Aorta (tissue), 5 donors: ENCODE measurements around the gene ADGRG2. TPM values are rescaled to one million over a fixed set of nuclear protein-coding genes. Genes with fewer than 3 reads are reported as not detected.
"Not testable (repeated sequence)": the region's sequence is repeated elsewhere in the genome, so short reads cannot be mapped to it uniquely, and the experiment has no call there.

ENCODE experiments used
- ATAC-seq: fragments of 200-7000 bp; cut with Tn5 transposase; one replicate; pipeline ENCODE4 v1.9.1; 2022; ENCODE audit warnings: moderate library complexity; ENCODE audit not compliant: low FRiP score
- DNase-seq, 2 donors: peaks; one replicate each; pipeline ENCODE4 v3.0.0-alpha.2; 2020
- H3K27ac ChIP-seq, 2 donors: one replicate each; pipeline ENCODE4 v1.5.1; 2013; ENCODE audit warnings: low read length in 2 of 2, mild to moderate bottlenecking in 2 of 2, moderate library complexity in 2 of 2, control low read depth in 1 of 2, inconsistent platforms in 1 of 2, low read depth in 1 of 2
- H3K27me3 ChIP-seq, 2 donors: one replicate each; pipeline ENCODE4 v1.6.1; 2013; ENCODE audit warnings: control low read depth in 1 of 2, low read length in 1 of 2, mild to moderate bottlenecking in 1 of 2, moderate library complexity in 1 of 2; ENCODE audit not compliant: insufficient read depth in 2 of 2, control insufficient read depth in 1 of 2
- H3K36me3 ChIP-seq, 2 donors: one replicate each; pipeline ENCODE4 v1.6.1; 2013; ENCODE audit warnings: control low read depth in 1 of 2, low read length in 1 of 2, mild to moderate bottlenecking in 1 of 2; ENCODE audit not compliant: insufficient read depth in 2 of 2, control insufficient read depth in 1 of 2
- H3K4me1 ChIP-seq, 2 donors: one replicate each; pipeline ENCODE4 v1.6.1; 2013; ENCODE audit warnings: low read length in 2 of 2, control low read depth in 1 of 2, mild to moderate bottlenecking in 1 of 2, moderate library complexity in 1 of 2; ENCODE audit not compliant: insufficient read depth in 2 of 2, control insufficient read depth in 1 of 2
- H3K4me3 ChIP-seq, 2 donors: one replicate each; pipeline ENCODE4 v1.5.1; 2013; ENCODE audit warnings: low read length in 2 of 2, control low read depth in 1 of 2, mild to moderate bottlenecking in 1 of 2
- H3K9me3 ChIP-seq: one replicate; pipeline ENCODE4 v1.6.1; 2013; ENCODE audit warnings: mild to moderate bottlenecking, low read length; ENCODE audit not compliant: control insufficient read depth
- WGBS, 2 donors: extraction: QIAGEN DNeasy Blood & Tissue Kit; methylation state at CpG; one replicate each; pipeline ENCODE4 v1.1.7; 2013; 5-methylcytosine and 5-hydroxymethylcytosine counted together
- intact Hi-C, 2 donors: fragments of 100-400 bp; cut with DNase I; formaldehyde crosslinking; loops; one replicate each; pipeline versions ENCODE4 v1.14.2 to v1.15.0; 2022
- polyA plus RNA-seq, 2 donors: library from polyadenylated mRNA; stranded (reverse); fragments of 200-250 nt; gene quantifications; one replicate each; pipeline ENCODE4 v1.2.3, GENCODE V29; 2013
- total RNA-seq, 2 donors: library from RNA; stranded (reverse); fragmentation: NEBNext Ultra II Directional; extraction: Animal tissue kit (Norgen Biotek cat#: 25700); gene quantifications; one replicate each; pipeline ENCODE4 v1.2.1, GENCODE V29; 2021
- donor health status: healthy with polysubstance abuse.
- donor health status: Bipolar disorder and iron deficiency.
- donor health status: DM: no; HTN: no; CAD: no.
- donor health status: DM: no; HTN: no; CAD: no.
- donor health status: DM: yes; HTN: yes; CAD: no.

ADGRG2 gene
- total and polyA plus RNA-seq, 4 donors: 0.41 to 4.3 (median 1.1) TPM

- H3K27me3 ChIP-seq: no peaks in the 10 kb centered on the region
- peak; percentile 86 to 93 for DNase-seq
- H3K36me3 ChIP-seq: no peaks in the 10 kb centered on the region
- no peaks in the 10 kb centered on the region for H3K4me1 ChIP-seq
- H3K9me3 ChIP-seq: no peaks in the 10 kb centered on the region
- ATAC-seq: peak; percentile 93
- H3K4me3 ChIP-seq: peak overlapping the region; percentile 34 to 99
- intact Hi-C loops: no loop called here
- WGBS, 2 donors: 0 to 10% methylated on average over 43 to 71 of the region's 71 CpGs
- peak overlapping the region in 1 of 2 donors; percentile 92 for H3K27ac ChIP-seq
Measured at GRCh38 chrX:18984381-18985185, 137.7 kb downstream of the ADGRG2 start.

- ATAC-seq: peak; percentile 87
- DNase-seq: peak; percentile 71 to 90
- 0 to 26% methylated on average over 60 to 64 of the region's 64 CpGs for WGBS, 2 donors
Measured at GRCh38 chrX:18983666-18984380, 138.4 kb downstream of the ADGRG2 start, which contains the start of gene PHKA2. Gene PHKA2 (minus strand): TSS chrX:18984114. CDS start chrX:18983932, 182 bp downstream.

GRCh38 chrX:18981124-18981807 is 141.0 kb downstream of the ADGRG2 start:
- no peak for ATAC-seq
- Histone ChIP-seq H3K36me3 (no peaks in the 10 kb centered on the region), H3K27ac (no peak overlapping the region), H3K27me3 (no peaks in the 10 kb centered on the region), H3K4me1 (no peaks in the 10 kb centered on the region), H3K9me3 (no peaks in the 10 kb centered on the region), H3K4me3 (no peak overlapping the region)
- intact Hi-C loops: no loop called here
- DNase-seq: no peak
- 64 to 77% methylated on average over 6 of the region's 6 CpGs for WGBS, 2 donors

More at GRCh38 chrX:18983666-18984380, 138.4 kb downstream of the ADGRG2 start, which contains the start of gene PHKA2:
- Histone ChIP-seq H3K4me1 (no peaks in the 10 kb centered on the region), H3K36me3 (no peaks in the 10 kb centered on the region), H3K27ac (peak within 1 kb of the TSS in 1 of 2 donors; percentile 92), H3K4me3 (peak within 1 kb of the TSS; percentile 34 to 99), H3K9me3 (no peaks in the 10 kb centered on the region), H3K27me3 (no peaks in the 10 kb centered on the region)
- intact Hi-C loops: no loop called here

GRCh38 chrX:18980262-18980661 is 142.0 kb downstream of the ADGRG2 start:
- WGBS, 2 donors: 64 to 67% methylated on average over 6 of the region's 6 CpGs
- H3K9me3 ChIP-seq, ATAC-seq, H3K4me1 ChIP-seq, H3K27me3 ChIP-seq, DNase-seq, intact Hi-C loops, H3K27ac ChIP-seq, H3K36me3 ChIP-seq, H3K4me3 ChIP-seq: not testable (repeated sequence)

- no peaks in the 10 kb centered on the region for H3K27me3 ChIP-seq
- intact Hi-C loops: no loop called here
- 88 to 98% methylated on average over 7 of the region's 7 CpGs for WGBS, 2 donors
- H3K27ac ChIP-seq: no peak overlapping the region
- no peak overlapping the region for H3K4me3 ChIP-seq
- no peak for ATAC-seq
- no peak for DNase-seq
- no peaks in the 10 kb centered on the region for H3K4me1 ChIP-seq
- H3K9me3 ChIP-seq: no peaks in the 10 kb centered on the region
- no peaks in the 10 kb centered on the region for H3K36me3 ChIP-seq
Measured at GRCh38 chrX:18974993-18975392, 147.3 kb downstream of the ADGRG2 start.

- ATAC-seq (no peak), DNase-seq (no peak)
- no peaks in the 10 kb centered on the region for H3K4me1 ChIP-seq
- no peak overlapping the region for H3K27ac ChIP-seq
- intact Hi-C loops: no loop called here
- H3K27me3 ChIP-seq: no peaks in the 10 kb centered on the region
- 63 to 71% methylated on average over 7 of the region's 7 CpGs for WGBS, 2 donors
- no peak overlapping the region for H3K4me3 ChIP-seq
- no peaks in the 10 kb centered on the region for H3K9me3 ChIP-seq
- no peaks in the 10 kb centered on the region for H3K36me3 ChIP-seq
Measured at GRCh38 chrX:18973527-18974192, 148.6 kb downstream of the ADGRG2 start.

- WGBS, 2 donors: 59 to 78% methylated on average over 2 of the region's 2 CpGs
- Histone ChIP-seq H3K4me3 (no peak overlapping the region), H3K4me1 (no peaks in the 10 kb centered on the region), H3K27ac (no peak overlapping the region), H3K27me3 (no peaks in the 10 kb centered on the region), H3K9me3 (no peaks in the 10 kb centered on the region), H3K36me3 (no peaks in the 10 kb centered on the region)
- DNase-seq (no peak), ATAC-seq (no peak)
- intact Hi-C loops: no loop called here
Measured at GRCh38 chrX:18971506-18971905, 150.8 kb downstream of the ADGRG2 start.

GRCh38 chrX:18970465-18970864 is 151.8 kb downstream of the ADGRG2 start:
- no peak overlapping the region for H3K4me3 ChIP-seq
- DNase-seq: no peak
- intact Hi-C loops: no loop called here
- H3K9me3 ChIP-seq: no peaks in the 10 kb centered on the region
- H3K27me3 ChIP-seq: no peaks in the 10 kb centered on the region
- no peak for ATAC-seq
- H3K4me1 ChIP-seq: no peaks in the 10 kb centered on the region
- H3K27ac ChIP-seq: no peak overlapping the region
- H3K36me3 ChIP-seq: no peaks in the 10 kb centered on the region
